HEK293T (cell line): ENCODE data around the gene CABP7.

Experiments used
- CTCF ChIA-PET: fragments of 350-600 bp; formaldehyde crosslinking; extraction: SDS; loops from one replicate; lab custom pipeline; 2021; ENCODE audit warnings: antibody characterized with exemption, inconsistent platforms; lab: Yijun Ruan, JAX
- POLR2A ChIA-PET: fragments of 350-600 bp; formaldehyde crosslinking; extraction: SDS; loops from one replicate; lab custom pipeline; 2020; ENCODE audit warnings: antibody characterized with exemption, inconsistent platforms; lab: Yijun Ruan, JAX
- DNase-seq: peaks from one replicate; pipeline ENCODE4 v3.0.0; 2012; ENCODE audit warnings: mixed read lengths; ENCODE audit errors: extremely low spot score
- ARNT ChIP-seq: fragments of 450-650 bp; IDR thresholded peaks from 2 replicates; pipeline ENCODE4 v1.6.1; 2017; ENCODE audit warnings: mild to moderate bottlenecking
- BHLHE40 ChIP-seq: fragments of 450-650 bp; IDR thresholded peaks from 2 replicates; pipeline ENCODE4 v1.6.1; 2016; ENCODE audit warnings: mild to moderate bottlenecking, moderate library complexity, borderline replicate concordance
- CTBP1 ChIP-seq: fragments of 450-650 bp; IDR thresholded peaks from 2 replicates; pipeline ENCODE4 v1.6.1; 2016; ENCODE audit warnings: borderline replicate concordance
- ELF4 ChIP-seq: fragments of 450-650 bp; IDR thresholded peaks from 2 replicates; pipeline ENCODE4 v1.6.1; 2017; ENCODE audit warnings: antibody characterized with exemption
- FOXA1 ChIP-seq: fragments of 450-650 bp; IDR thresholded peaks from 2 replicates; pipeline ENCODE4 v1.6.1; 2016; ENCODE audit warnings: mild to moderate bottlenecking
- FOXK2 ChIP-seq: fragments of 450-650 bp; IDR thresholded peaks from 2 replicates; pipeline ENCODE4 v1.6.1; 2016; ENCODE audit warnings: mild to moderate bottlenecking
- FOXM1 ChIP-seq: fragments of 450-650 bp; IDR thresholded peaks from 2 replicates; pipeline ENCODE4 v1.6.1; 2017; ENCODE audit warnings: mild to moderate bottlenecking, borderline replicate concordance
- HDGF ChIP-seq: fragments of 450-650 bp; IDR thresholded peaks from 2 replicates; pipeline ENCODE4 v1.6.1; 2017; ENCODE audit warnings: antibody characterized with exemption, borderline replicate concordance
- L3MBTL2 ChIP-seq: fragments of 450-650 bp; conservative IDR thresholded peaks from 2 replicates; pipeline ENCODE4 v1.6.1; 2016; ENCODE audit warnings: mild to moderate bottlenecking
- LEF1 ChIP-seq: fragments of 450-650 bp; IDR thresholded peaks from 2 replicates; pipeline ENCODE4 v1.6.1; 2017; ENCODE audit warnings: mild to moderate bottlenecking, borderline replicate concordance
- NFRKB ChIP-seq: fragments of 450-650 bp; IDR thresholded peaks from 2 replicates; pipeline ENCODE4 v1.6.1; 2016; ENCODE audit warnings: mild to moderate bottlenecking, moderate library complexity
- PKNOX1 ChIP-seq: fragments of 450-650 bp; IDR thresholded peaks from 2 replicates; pipeline ENCODE4 v1.6.1; 2016
- SP1 ChIP-seq: fragments of 450-650 bp; IDR thresholded peaks from 2 replicates; pipeline ENCODE4 v1.6.1; 2017
- SUZ12 ChIP-seq: fragments of 450-650 bp; IDR thresholded peaks from 2 replicates; pipeline ENCODE4 v1.6.1; 2016; ENCODE audit warnings: mild to moderate bottlenecking
- TARDBP ChIP-seq: fragments of 450-650 bp; IDR thresholded peaks from 2 replicates; pipeline ENCODE4 v1.6.1; 2016
- ZNF384 ChIP-seq: fragments of 450-650 bp; IDR thresholded peaks from 2 replicates; pipeline ENCODE4 v1.6.1; 2016

Gene CABP7

GRCh38 chr22:29724843-29725242 is 5.0 kb downstream of the CABP7 start:
- TF ChIP-seq L3MBTL2 = no peak
- TF ChIP-seq FOXK2 = no peak
- no peak for TF ChIP-seq TARDBP
- TF ChIP-seq ELF4 = no peak
- no peak for TF ChIP-seq NFRKB
- no peak for TF ChIP-seq FOXM1
- no peak for TF ChIP-seq HDGF
- TF ChIP-seq FOXA1 = no peak
- TF ChIP-seq CTBP1 = no peak
- no peak for TF ChIP-seq ARNT
- TF ChIP-seq SP1 = no peak
- TF ChIP-seq LEF1 = no peak
- TF ChIP-seq SUZ12 = no peak
- no peak for TF ChIP-seq ZNF384
- TF ChIP-seq PKNOX1 = no peak
- TF ChIP-seq BHLHE40 = no peak
- DNase-seq = no peak
- POLR2A ChIA-PET = no interaction called here
- CTCF ChIA-PET = interaction anchor here (0.7 kb wide), 1 partner anchor 35 kb away, joined by 4 read pairs; no protein-coding TSS in a partner anchor

- DNase-seq = no peak
- POLR2A ChIA-PET = no interaction called here
- TF ChIP-seq ELF4 (no peak), CTBP1 (no peak), FOXK2 (no peak), BHLHE40 (no peak), PKNOX1 (no peak), SP1 (no peak), SUZ12 (no peak), ZNF384 (no peak), ARNT (no peak), LEF1 (no peak), TARDBP (no peak), HDGF (no peak), FOXM1 (no peak), FOXA1 (no peak), NFRKB (no peak), L3MBTL2 (no peak)
- CTCF ChIA-PET = no interaction called here
Observed at GRCh38 chr22:29726106-29726505, 6.3 kb downstream of the CABP7 start.

GRCh38 chr22:29726512-29727130 is 6.8 kb downstream of the CABP7 start:
- POLR2A ChIA-PET = no interaction called here
- CTCF ChIA-PET = no interaction called here
- TF ChIP-seq ZNF384 = no peak
- TF ChIP-seq FOXA1 = no peak
- no peak for TF ChIP-seq CTBP1
- TF ChIP-seq ARNT = no peak
- TF ChIP-seq ELF4 = no peak
- TF ChIP-seq SP1 = no peak
- TF ChIP-seq SUZ12 = no peak
- no peak for TF ChIP-seq L3MBTL2
- TF ChIP-seq PKNOX1 = no peak
- TF ChIP-seq LEF1 = no peak
- no peak for TF ChIP-seq BHLHE40
- TF ChIP-seq FOXK2 = no peak
- TF ChIP-seq FOXM1 = no peak
- no peak for DNase-seq

GRCh38 chr22:29727131-29727523 is 7.3 kb downstream of the CABP7 start:
- TF ChIP-seq NFRKB (no peak), SP1 (no peak), FOXK2 (no peak), LEF1 (no peak), BHLHE40 (no peak), ELF4 (no peak), HDGF (no peak), TARDBP (no peak), PKNOX1 (no peak), L3MBTL2 (no peak), CTBP1 (no peak), FOXM1 (no peak), FOXA1 (no peak), ZNF384 (no peak), ARNT (no peak), SUZ12 (no peak)
- ChIA-PET CTCF (no interaction called here), POLR2A (no interaction called here)
- peak; percentile 73 for DNase-seq

- ChIA-PET CTCF (no interaction called here), POLR2A (no interaction called here)
- no peak for DNase-seq
- no peak for TF ChIP-seq FOXK2
Observed at GRCh38 chr22:29729161-29729560, 9.4 kb downstream of the CABP7 start.
